IPS-18a (cell line): ENCODE data around the gene NINL.

Source experiments
- H3K27ac ChIP-seq: one replicate; pipeline ENCODE4 v1.5.1; 2013; ENCODE audit warnings: low read length
- H3K27me3 ChIP-seq: one replicate; pipeline ENCODE4 v1.6.1; 2013; ENCODE audit warnings: mild to moderate bottlenecking, low read length; ENCODE audit not compliant: control insufficient read depth, insufficient read depth
- H3K36me3 ChIP-seq: one replicate; pipeline ENCODE4 v1.6.1; 2013; ENCODE audit warnings: low read depth, low read length; ENCODE audit not compliant: control insufficient read depth
- H3K4me1 ChIP-seq: one replicate; pipeline ENCODE4 v1.6.1; 2013; ENCODE audit warnings: low read depth, low read length; ENCODE audit not compliant: control insufficient read depth
- H3K4me3 ChIP-seq: one replicate; pipeline ENCODE4 v1.5.1; 2013; ENCODE audit warnings: low read length
- H3K9ac ChIP-seq: one replicate; pipeline ENCODE4 v1.6.1; 2013; ENCODE audit warnings: mild to moderate bottlenecking, low read length, moderate library complexity
- H3K9me3 ChIP-seq: one replicate; pipeline ENCODE4 v1.6.1; 2013; ENCODE audit warnings: low read depth, low read length; ENCODE audit not compliant: control insufficient read depth

NINL gene

GRCh38 chr20:25494506-25495188, 90.7 kb downstream of the NINL start:
- Histone ChIP-seq H3K4me3 (no peak overlapping the region), H3K27ac (no peak overlapping the region), H3K36me3 (peaks cover 9% of the 10 kb centered on the region), H3K4me1 (peaks cover 11% of the 10 kb centered on the region), H3K9ac (no peak overlapping the region), H3K27me3 (no peaks in the 10 kb centered on the region), H3K9me3 (no peaks in the 10 kb centered on the region)

- Histone ChIP-seq H3K9ac (no peak overlapping the region), H3K27ac (no peak overlapping the region), H3K27me3 (no peaks in the 10 kb centered on the region), H3K4me3 (no peak overlapping the region), H3K36me3 (peaks cover 12% of the 10 kb centered on the region), H3K9me3 (no peaks in the 10 kb centered on the region), H3K4me1 (peaks cover 18% of the 10 kb centered on the region)
These were observed 91.4 kb downstream of the NINL start for GRCh38 chr20:25493748-25494505.

DNA sequence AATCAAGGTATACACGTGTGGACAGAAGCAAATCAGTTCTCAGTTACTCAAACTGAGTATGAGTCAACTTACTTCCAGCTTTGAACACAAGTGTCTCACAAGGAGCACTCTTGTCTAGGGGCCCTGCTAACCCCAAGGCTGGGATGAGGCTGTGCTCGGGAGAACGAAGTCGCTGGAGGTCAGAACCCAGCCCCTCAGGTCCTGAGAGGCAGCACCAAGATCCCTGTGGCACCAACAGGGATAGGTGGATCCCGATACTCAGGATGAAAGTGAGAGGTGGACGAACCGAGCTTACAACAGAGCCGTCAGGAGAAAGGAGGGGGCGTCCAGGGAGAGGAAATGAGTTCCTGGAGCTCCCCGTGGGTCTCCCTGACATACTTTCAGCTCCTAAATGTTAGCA, 92.2 kb downstream of the NINL start:
- no peak overlapping the region for H3K27ac ChIP-seq
- peaks cover 10% of the 10 kb centered on the region for H3K36me3 ChIP-seq
- no peaks in the 10 kb centered on the region for H3K9me3 ChIP-seq
- no peak overlapping the region for H3K9ac ChIP-seq
- no peak overlapping the region for H3K4me3 ChIP-seq
- H3K27me3 ChIP-seq, result no peaks in the 10 kb centered on the region
- H3K4me1 ChIP-seq, result peaks cover 19% of the 10 kb centered on the region

GRCh38 chr20:25491446-25492038, 93.8 kb downstream of the NINL start:
- no peaks in the 10 kb centered on the region for H3K27me3 ChIP-seq
- no peak overlapping the region for H3K4me3 ChIP-seq
- peaks cover 19% of the 10 kb centered on the region for H3K4me1 ChIP-seq
- no peaks in the 10 kb centered on the region for H3K9me3 ChIP-seq
- no peak overlapping the region for H3K27ac ChIP-seq
- H3K36me3 ChIP-seq, result peaks cover 15% of the 10 kb centered on the region
- H3K9ac ChIP-seq, result no peak overlapping the region

DNA sequence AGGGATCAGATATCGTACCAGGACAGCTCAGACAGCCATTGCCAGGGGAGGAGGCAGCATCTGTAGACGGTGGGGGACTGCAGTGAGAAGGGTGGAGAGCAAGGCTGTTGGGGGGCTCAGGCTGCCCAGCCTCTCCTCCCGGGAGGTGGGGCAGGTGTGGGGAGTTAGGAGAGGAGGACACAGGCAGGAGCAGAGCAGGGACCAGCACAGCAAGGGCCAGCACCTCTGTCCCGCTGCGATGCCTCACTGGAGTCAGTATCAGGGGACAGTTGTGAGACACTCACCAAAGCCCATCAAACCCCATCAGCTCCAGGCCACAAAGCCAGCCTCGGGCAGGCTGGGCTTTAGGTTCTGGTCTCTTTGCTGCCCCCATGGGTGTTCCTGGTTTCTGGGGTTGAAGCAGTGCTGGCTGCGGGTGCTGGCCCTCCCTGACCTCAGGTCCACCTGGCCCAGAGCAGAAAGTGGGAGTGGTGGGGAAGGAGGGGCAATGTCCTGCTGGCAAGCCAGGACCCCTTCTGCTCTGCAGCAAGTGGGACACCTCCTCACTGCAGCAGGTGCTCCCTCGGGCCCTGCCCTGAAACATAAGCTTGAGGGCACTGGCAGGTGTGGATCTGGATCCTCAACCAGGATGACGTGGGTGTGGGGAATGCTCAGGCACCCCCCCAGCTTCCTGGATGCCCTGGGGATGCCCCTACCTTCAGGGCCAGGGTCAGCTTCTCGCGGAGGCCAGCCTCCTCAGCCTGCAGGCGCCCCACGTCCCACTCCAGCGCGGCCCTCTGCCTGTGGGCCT, 94.5 kb downstream of the NINL start:
- Histone ChIP-seq H3K27me3 (no peaks in the 10 kb centered on the region), H3K36me3 (peaks cover 17% of the 10 kb centered on the region), H3K9ac (no peak overlapping the region), H3K9me3 (no peaks in the 10 kb centered on the region), H3K4me1 (peaks cover 19% of the 10 kb centered on the region), H3K27ac (no peak overlapping the region), H3K4me3 (no peak overlapping the region)

GRCh38 chr20:25489221-25489871, 96.0 kb downstream of the NINL start:
- no peaks in the 10 kb centered on the region for H3K9me3 ChIP-seq
- H3K27me3 ChIP-seq, result no peaks in the 10 kb centered on the region
- H3K9ac ChIP-seq, result no peak overlapping the region
- H3K36me3 ChIP-seq, result peaks cover 32% of the 10 kb centered on the region
- peaks cover 19% of the 10 kb centered on the region for H3K4me1 ChIP-seq
- peak overlapping the region; percentile 11 for H3K4me3 ChIP-seq
- peak overlapping the region; percentile 49 for H3K27ac ChIP-seq

DNA sequence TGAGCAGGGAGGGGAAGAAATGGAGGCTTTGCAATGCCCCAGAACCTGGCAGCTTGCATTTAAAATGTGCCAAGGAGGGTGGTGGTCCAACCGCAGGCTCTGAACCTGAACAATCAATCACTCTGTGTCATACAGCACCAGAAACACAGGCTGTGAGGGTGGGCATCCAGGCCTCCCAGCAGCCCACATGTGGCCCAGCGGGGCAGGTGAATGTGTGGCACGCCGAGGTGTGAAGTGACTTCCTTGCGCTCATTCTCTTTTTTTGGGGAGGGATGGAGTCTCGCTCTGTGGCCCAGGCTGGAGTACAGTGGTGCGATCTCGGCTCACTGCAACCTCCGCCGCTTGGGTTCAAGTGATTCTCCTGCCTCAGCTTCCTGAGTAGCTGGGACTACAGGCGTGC, 97.4 kb downstream of the NINL start:
- no peak overlapping the region for H3K4me3 ChIP-seq
- no peaks in the 10 kb centered on the region for H3K27me3 ChIP-seq
- H3K4me1 ChIP-seq, result peaks cover 19% of the 10 kb centered on the region
- no peak overlapping the region for H3K9ac ChIP-seq
- no peaks in the 10 kb centered on the region for H3K9me3 ChIP-seq
- H3K36me3 ChIP-seq, result peaks cover 40% of the 10 kb centered on the region
- H3K27ac ChIP-seq, result no peak overlapping the region

GRCh38 chr20:25487306-25487705, 98.0 kb downstream of the NINL start:
- no peaks in the 10 kb centered on the region for H3K9me3 ChIP-seq
- no peak overlapping the region for H3K4me3 ChIP-seq
- peaks cover 19% of the 10 kb centered on the region for H3K4me1 ChIP-seq
- H3K36me3 ChIP-seq, result peaks cover 40% of the 10 kb centered on the region
- no peaks in the 10 kb centered on the region for H3K27me3 ChIP-seq
- no peak overlapping the region for H3K27ac ChIP-seq
- H3K9ac ChIP-seq, result no peak overlapping the region

- H3K4me3 ChIP-seq, result no peak overlapping the region
- no peak overlapping the region for H3K27ac ChIP-seq
- H3K9me3 ChIP-seq, result no peaks in the 10 kb centered on the region
- H3K27me3 ChIP-seq, result no peaks in the 10 kb centered on the region
- H3K36me3 ChIP-seq, result peaks cover 46% of the 10 kb centered on the region
- no peak overlapping the region for H3K9ac ChIP-seq
- peaks cover 19% of the 10 kb centered on the region for H3K4me1 ChIP-seq
These were observed 99.0 kb downstream of the NINL start for GRCh38 chr20:25486377-25486776.

- Histone ChIP-seq H3K27ac (no peak overlapping the region), H3K36me3 (peaks cover 51% of the 10 kb centered on the region), H3K9me3 (no peaks in the 10 kb centered on the region), H3K27me3 (no peaks in the 10 kb centered on the region), H3K4me1 (peaks cover 18% of the 10 kb centered on the region), H3K9ac (no peak overlapping the region), H3K4me3 (no peak overlapping the region)
These were observed 99.5 kb downstream of the NINL start for GRCh38 chr20:25485872-25486271.
